ENCODE measurements around the gene DGKI. TPM values are rescaled to one million over a fixed set of nuclear protein-coding genes. Genes with fewer than 3 reads are reported as not detected.

The DGKI gene
- total RNA-seq, 1 experiment from 2014 or later, result not detected

DNA sequence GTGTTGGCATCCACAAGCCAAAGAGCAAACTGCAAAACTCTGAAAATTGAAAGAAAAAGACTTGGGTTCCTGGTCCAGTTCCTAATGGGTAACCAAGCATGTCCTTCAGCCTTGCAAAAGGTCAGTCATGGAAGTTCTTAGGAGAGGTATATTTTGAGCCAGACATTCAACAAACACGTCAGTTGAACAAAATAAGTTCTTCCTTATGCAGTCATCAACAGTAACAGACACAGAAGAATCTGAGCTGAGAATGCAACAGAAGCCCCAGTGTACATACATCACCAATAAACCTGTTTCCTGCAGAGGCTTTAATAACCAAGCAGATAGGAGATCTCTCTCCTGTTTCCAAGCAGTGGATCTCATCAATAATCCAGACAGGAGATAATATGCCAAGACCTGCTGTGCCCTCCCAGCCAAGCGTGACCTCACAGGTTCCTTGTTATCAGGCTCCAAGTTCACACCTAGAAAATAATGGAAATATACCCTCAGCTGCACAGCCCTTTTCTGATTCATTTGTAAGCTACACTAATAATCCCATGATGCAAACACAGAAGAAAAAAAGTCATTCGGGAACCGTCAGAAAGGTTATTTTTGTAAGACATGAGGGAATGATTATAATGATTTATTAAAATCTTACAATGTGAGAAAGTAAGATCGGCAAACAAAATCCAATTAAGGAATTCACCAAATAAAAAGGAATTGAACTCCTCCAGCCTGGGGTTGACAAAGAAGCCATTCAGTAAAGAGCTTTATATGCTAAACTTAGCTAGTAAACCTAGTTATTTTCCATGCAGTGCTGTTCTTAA lies 90.7 kb downstream of the DGKI start:
- ATAC-seq, result no peak
- in situ Hi-C loops (cut with HindIII; ENCODE audit: low pct_unique_long_range_greater_than_20kb, low sequenced_read_pairs) (no loop called here), intact Hi-C loops (cut with micrococcal nuclease; ENCODE audit: unreplicated experiment) (no loop called here)
- POLR2A ChIA-PET, result no interaction called here
- H3K4me1 ChIP-seq (ENCODE audit: control insufficient read depth, insufficient read depth, low read length), result no peaks in the 10 kb centered on the region
- H3K27ac ChIP-seq (ENCODE audit: low read length), result no peak overlapping the region
- no peaks in the 10 kb centered on the region for H3K36me3 ChIP-seq (ENCODE audit: control insufficient read depth, insufficient read depth, low read length)
- CTCF ChIA-PET, result no interaction called here
- no peak for DNase-seq (ENCODE audit: low read depth, low spot score)
- no TSS peak for BruUV-seq (replicated peaks)
- H3K9me3 ChIP-seq (ENCODE audit: control insufficient read depth, insufficient read depth, low read depth, low read length), result no peaks in the 10 kb centered on the region
- 0 out of 2 replicates have a peak, but pooled peaks cover 2% of the 10 kb centered on the region for H3K27me3 ChIP-seq (ENCODE audit: control insufficient read depth, insufficient read depth, low read length)
- no peak overlapping the region for H3K4me3 ChIP-seq (ENCODE audit: low read depth in 2 of 2, low read length in 2 of 2)
- TF ChIP-seq, protein P1, sequence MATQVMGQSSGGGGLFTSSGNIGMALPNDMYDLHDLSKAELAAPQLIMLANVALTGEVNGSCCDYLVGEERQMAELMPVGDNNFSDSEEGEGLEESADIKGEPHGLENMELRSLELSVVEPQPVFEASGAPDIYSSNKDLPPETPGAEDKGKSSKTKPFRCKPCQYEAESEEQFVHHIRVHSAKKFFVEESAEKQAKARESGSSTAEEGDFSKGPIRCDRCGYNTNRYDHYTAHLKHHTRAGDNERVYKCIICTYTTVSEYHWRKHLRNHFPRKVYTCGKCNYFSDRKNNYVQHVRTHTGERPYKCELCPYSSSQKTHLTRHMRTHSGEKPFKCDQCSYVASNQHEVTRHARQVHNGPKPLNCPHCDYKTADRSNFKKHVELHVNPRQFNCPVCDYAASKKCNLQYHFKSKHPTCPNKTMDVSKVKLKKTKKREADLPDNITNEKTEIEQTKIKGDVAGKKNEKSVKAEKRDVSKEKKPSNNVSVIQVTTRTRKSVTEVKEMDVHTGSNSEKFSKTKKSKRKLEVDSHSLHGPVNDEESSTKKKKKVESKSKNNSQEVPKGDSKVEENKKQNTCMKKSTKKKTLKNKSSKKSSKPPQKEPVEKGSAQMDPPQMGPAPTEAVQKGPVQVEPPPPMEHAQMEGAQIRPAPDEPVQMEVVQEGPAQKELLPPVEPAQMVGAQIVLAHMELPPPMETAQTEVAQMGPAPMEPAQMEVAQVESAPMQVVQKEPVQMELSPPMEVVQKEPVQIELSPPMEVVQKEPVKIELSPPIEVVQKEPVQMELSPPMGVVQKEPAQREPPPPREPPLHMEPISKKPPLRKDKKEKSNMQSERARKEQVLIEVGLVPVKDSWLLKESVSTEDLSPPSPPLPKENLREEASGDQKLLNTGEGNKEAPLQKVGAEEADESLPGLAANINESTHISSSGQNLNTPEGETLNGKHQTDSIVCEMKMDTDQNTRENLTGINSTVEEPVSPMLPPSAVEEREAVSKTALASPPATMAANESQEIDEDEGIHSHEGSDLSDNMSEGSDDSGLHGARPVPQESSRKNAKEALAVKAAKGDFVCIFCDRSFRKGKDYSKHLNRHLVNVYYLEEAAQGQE (IDR thresholded peaks at IDR 0.05; ENCODE audit: insufficient read depth in 1 of 2, low read depth in 2 of 2, low read length in 1 of 2), result no peak
- TF ChIP-seq SIN3A (IDR thresholded peaks at IDR 0.05; ENCODE audit: borderline replicate concordance, insufficient read depth, low read depth, low read length) (no peak), POLR2AphosphoS5 (IDR thresholded peaks at IDR 0.05; ENCODE audit: low read depth, low read length) (no peak), TCF7L2 (IDR thresholded peaks at IDR 0.05; ENCODE audit: low read depth, low read length) (no peak)
- TF ChIP-seq, protein P2, sequence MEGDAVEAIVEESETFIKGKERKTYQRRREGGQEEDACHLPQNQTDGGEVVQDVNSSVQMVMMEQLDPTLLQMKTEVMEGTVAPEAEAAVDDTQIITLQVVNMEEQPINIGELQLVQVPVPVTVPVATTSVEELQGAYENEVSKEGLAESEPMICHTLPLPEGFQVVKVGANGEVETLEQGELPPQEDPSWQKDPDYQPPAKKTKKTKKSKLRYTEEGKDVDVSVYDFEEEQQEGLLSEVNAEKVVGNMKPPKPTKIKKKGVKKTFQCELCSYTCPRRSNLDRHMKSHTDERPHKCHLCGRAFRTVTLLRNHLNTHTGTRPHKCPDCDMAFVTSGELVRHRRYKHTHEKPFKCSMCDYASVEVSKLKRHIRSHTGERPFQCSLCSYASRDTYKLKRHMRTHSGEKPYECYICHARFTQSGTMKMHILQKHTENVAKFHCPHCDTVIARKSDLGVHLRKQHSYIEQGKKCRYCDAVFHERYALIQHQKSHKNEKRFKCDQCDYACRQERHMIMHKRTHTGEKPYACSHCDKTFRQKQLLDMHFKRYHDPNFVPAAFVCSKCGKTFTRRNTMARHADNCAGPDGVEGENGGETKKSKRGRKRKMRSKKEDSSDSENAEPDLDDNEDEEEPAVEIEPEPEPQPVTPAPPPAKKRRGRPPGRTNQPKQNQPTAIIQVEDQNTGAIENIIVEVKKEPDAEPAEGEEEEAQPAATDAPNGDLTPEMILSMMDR (IDR thresholded peaks at IDR 0.05), result no peak

DNA sequence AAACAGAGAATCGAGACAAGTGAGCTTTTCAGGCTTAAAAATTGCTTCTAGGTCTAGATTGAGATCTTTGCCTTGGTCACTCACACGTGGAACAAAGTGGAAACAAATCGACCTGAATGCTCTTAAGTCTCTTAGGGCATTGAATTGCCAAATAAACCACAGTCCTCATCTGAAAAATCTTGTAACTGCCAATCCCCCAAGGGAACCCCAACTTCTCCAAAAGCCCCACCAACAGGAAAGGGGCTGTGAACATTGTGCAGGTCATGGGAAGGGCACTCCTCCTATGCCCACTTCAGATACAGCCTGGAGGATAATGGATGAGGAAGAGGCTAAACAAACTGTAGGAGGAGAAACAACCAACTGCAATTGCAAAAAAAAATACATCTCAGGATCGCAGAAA lies 91.3 kb downstream of the DGKI start:
- in situ Hi-C loops (cut with HindIII; ENCODE audit: low pct_unique_long_range_greater_than_20kb, low sequenced_read_pairs) (no loop called here), intact Hi-C loops (cut with micrococcal nuclease; ENCODE audit: unreplicated experiment) (no loop called here)
- TF ChIP-seq POLR2AphosphoS5 (IDR thresholded peaks at IDR 0.05; ENCODE audit: low read depth, low read length), result no peak
- TF ChIP-seq, protein P1 (IDR thresholded peaks at IDR 0.05; ENCODE audit: insufficient read depth in 1 of 2, low read depth in 2 of 2, low read length in 1 of 2), result no peak
- TF ChIP-seq TCF7L2 (IDR thresholded peaks at IDR 0.05; ENCODE audit: low read depth, low read length), result no peak
- TF ChIP-seq, protein P2 (IDR thresholded peaks at IDR 0.05), result no peak
- TF ChIP-seq SIN3A (IDR thresholded peaks at IDR 0.05; ENCODE audit: borderline replicate concordance, insufficient read depth, low read depth, low read length), result no peak
- DNase-seq (ENCODE audit: low read depth, low spot score) (no peak), ATAC-seq (no peak)
- CTCF ChIA-PET, result no interaction called here
- H3K27me3 ChIP-seq (ENCODE audit: control insufficient read depth, insufficient read depth, low read length), result no peaks in the 10 kb centered on the region
- H3K4me1 ChIP-seq (ENCODE audit: control insufficient read depth, insufficient read depth, low read length), result no peaks in the 10 kb centered on the region
- no peak overlapping the region for H3K27ac ChIP-seq (ENCODE audit: low read length)
- POLR2A ChIA-PET, result no interaction called here
- H3K36me3 ChIP-seq (ENCODE audit: control insufficient read depth, insufficient read depth, low read length), result no peaks in the 10 kb centered on the region
- BruUV-seq (replicated peaks), result no TSS peak
- no peaks in the 10 kb centered on the region for H3K9me3 ChIP-seq (ENCODE audit: control insufficient read depth, insufficient read depth, low read depth, low read length)
- no peak overlapping the region for H3K4me3 ChIP-seq (ENCODE audit: low read depth in 2 of 2, low read length in 2 of 2)
